Suprapubic skin (tissue), 4 donors: ENCODE data around the gene MYO6. TPM values are rescaled to one million over a fixed set of nuclear protein-coding genes. Genes with fewer than 3 reads are reported as not detected.

Experiments
- DNase-seq, 2 donors: peaks; one replicate each; pipeline ENCODE4 v3.0.0-alpha.2; 2019; ENCODE audit warnings: low spot score in 2 of 2
- H3K27ac ChIP-seq: fragments of 200-600 bp; sonication (generic); one replicate; pipeline ENCODE4 v1.5.1; 2019
- H3K27me3 ChIP-seq: fragments of 200-600 bp; sonication (generic); one replicate; pipeline ENCODE4 v1.5.1; 2019
- H3K36me3 ChIP-seq: fragments of 200-600 bp; sonication (generic); one replicate; pipeline ENCODE4 v1.5.1; 2019
- H3K4me1 ChIP-seq: fragments of 200-600 bp; sonication (generic); one replicate; pipeline ENCODE4 v1.5.1; 2019
- H3K4me3 ChIP-seq: fragments of 200-600 bp; sonication (generic); one replicate; pipeline ENCODE4 v1.5.1; 2019; ENCODE audit warnings: mild to moderate bottlenecking
- H3K9me3 ChIP-seq: fragments of 200-600 bp; sonication (generic); one replicate; pipeline ENCODE4 v1.5.1; 2019
- EP300 ChIP-seq: sonication (generic); formaldehyde crosslinking; IDR thresholded peaks from one replicate; pipeline ENCODE4 v1.6.1; 2017; ENCODE audit warnings: antibody characterized with exemption
- POLR2A ChIP-seq, 2 donors: fragments of 450-650 bp; IDR thresholded peaks; one replicate each; pipeline ENCODE4 v1.6.1; 2017; ENCODE audit warnings: antibody characterized with exemption in 2 of 2, mild to moderate bottlenecking in 2 of 2, moderate library complexity in 2 of 2
- POLR2AphosphoS5 ChIP-seq, 3 donors: sonication (generic); formaldehyde crosslinking; IDR thresholded peaks; one replicate each; pipeline ENCODE4 v1.6.1; 2017; ENCODE audit warnings: antibody characterized with exemption in 3 of 3
- WGBS: methylation state at CpG from one replicate; pipeline ENCODE4 v1.1.5; 2018; 5-methylcytosine and 5-hydroxymethylcytosine counted together
- total RNA-seq, 4 donors: library from RNA; depleted of rRNA; stranded (reverse); fragments of >200 nt; gene quantifications; one replicate each; pipeline ENCODE4 v1.1.0, GENCODE V29; 2016
- TF ChIP-seq, protein P1 (sequence below), 2 donors: fragments of 200-600 bp in 1 of 2; fragments of 450-650 bp in 1 of 2; sonication (generic) in 1 of 2; IDR thresholded peaks; one replicate each; pipeline ENCODE4 v1.5.1; 2016 to 2019; ENCODE audit warnings: antibody characterized with exemption in 2 of 2, mild to moderate bottlenecking in 1 of 2, moderate library complexity in 1 of 2

The MYO6 gene
- total RNA-seq, 4 donors from 2014 or later: 27.8 to 42.6 (median 30.6) TPM

DNA sequence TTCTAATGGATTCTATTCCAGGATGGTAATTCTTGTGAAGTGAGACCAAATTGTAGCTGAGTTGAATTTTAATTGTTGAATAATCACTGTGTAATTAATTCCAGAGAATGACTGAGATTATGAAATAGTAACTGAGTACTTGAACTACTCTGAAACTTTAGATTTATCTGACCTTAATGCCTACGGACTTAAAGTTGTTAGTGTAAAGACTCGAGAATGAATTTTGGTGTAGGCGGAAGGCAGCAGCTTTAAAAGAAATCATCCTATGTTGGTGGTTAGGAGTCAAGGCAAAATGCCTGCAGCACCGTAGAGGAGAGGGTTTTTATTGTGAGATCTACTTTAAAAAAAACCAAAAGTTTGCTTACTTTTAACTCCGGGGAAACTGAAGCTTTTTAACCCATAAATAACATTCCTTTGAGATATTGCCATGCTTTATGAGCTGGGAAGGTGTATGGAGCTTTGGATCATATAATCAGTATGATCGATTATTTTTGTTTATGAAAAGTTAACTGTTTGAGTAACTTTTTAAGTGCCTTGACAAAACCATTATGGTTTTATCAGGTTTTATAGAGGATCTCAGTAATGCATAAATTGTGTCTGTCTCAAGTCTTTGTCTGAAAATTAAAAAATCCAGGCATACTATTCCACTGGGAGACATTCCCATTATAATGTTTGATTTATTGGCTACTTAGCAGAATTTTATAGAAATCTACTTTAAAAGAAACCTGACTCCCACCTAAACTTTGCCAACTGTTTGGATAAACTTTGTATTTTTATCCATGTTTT, 46.1 kb downstream of the MYO6 start:
- TF ChIP-seq EP300 (no peak), POLR2AphosphoS5 (IDR thresholded peaks at IDR 0.05) (no peak), POLR2A (IDR thresholded peaks at IDR 0.05) (no peak)
- TF ChIP-seq, protein P1, sequence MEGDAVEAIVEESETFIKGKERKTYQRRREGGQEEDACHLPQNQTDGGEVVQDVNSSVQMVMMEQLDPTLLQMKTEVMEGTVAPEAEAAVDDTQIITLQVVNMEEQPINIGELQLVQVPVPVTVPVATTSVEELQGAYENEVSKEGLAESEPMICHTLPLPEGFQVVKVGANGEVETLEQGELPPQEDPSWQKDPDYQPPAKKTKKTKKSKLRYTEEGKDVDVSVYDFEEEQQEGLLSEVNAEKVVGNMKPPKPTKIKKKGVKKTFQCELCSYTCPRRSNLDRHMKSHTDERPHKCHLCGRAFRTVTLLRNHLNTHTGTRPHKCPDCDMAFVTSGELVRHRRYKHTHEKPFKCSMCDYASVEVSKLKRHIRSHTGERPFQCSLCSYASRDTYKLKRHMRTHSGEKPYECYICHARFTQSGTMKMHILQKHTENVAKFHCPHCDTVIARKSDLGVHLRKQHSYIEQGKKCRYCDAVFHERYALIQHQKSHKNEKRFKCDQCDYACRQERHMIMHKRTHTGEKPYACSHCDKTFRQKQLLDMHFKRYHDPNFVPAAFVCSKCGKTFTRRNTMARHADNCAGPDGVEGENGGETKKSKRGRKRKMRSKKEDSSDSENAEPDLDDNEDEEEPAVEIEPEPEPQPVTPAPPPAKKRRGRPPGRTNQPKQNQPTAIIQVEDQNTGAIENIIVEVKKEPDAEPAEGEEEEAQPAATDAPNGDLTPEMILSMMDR (IDR thresholded peaks at IDR 0.05): no peak
- no peak for DNase-seq
- peaks cover 4% of the 10 kb centered on the region for H3K4me1 ChIP-seq
- WGBS: 42% methylated on average over 6 of the region's 6 CpGs
- no peak overlapping the region for H3K4me3 ChIP-seq
- no peaks in the 10 kb centered on the region for H3K36me3 ChIP-seq
- no peaks in the 10 kb centered on the region for H3K9me3 ChIP-seq
- H3K27me3 ChIP-seq: no peaks in the 10 kb centered on the region
- H3K27ac ChIP-seq: no peak overlapping the region

DNA sequence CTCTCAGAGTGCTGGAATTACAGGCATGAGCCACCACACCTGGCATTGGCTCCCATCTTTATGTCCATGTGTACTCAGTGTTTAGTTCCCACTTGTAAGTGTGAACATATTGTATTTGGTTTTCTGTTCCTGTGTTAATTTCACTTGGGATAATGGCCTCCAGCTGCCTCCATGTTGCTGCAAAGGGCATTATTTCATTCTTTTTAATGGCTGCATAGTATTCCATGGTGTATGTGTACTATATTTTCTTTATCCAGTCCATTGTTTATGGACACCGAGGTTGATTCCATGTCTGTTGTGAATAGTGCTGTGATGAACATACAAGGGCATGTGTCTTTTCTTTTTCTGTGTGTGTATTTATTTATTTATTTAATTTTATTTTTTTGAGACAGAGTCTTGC, 47.7 kb downstream of the MYO6 start:
- H3K36me3 ChIP-seq: no peaks in the 10 kb centered on the region
- no peaks in the 10 kb centered on the region for H3K27me3 ChIP-seq
- peaks cover under 1% of the 10 kb centered on the region for H3K4me1 ChIP-seq
- no peak overlapping the region for H3K27ac ChIP-seq
- no peak overlapping the region for H3K4me3 ChIP-seq
- WGBS: 97% methylated on average over 1 of the region's 1 CpG
- no peak for DNase-seq
- TF ChIP-seq, protein P1 (IDR thresholded peaks at IDR 0.05): no peak
- TF ChIP-seq EP300: no peak
- TF ChIP-seq POLR2A (IDR thresholded peaks at IDR 0.05): no peak
- no peak for TF ChIP-seq POLR2AphosphoS5 (IDR thresholded peaks at IDR 0.05)
- H3K9me3 ChIP-seq: no peaks in the 10 kb centered on the region

DNA sequence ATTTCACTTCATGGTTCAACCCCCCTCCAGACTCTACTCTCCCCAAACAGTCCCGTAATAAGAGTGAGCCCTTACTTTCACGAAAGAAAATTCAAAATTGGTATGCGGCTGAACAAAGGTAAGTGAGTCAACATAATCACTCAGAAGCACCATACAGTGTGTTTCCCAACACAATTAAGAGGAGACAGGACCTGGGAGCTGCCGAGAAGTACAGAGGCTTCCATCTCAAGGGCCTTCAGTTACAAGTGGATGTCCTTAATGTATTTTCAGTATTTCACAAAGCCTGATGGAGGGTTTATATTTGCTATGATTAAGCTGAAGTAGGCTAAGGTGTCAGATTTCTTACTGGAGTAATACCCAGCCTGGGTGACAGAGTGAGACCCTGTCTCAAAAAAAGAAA, 51.1 kb downstream of the MYO6 start:
- Histone ChIP-seq H3K4me1 (no peaks in the 10 kb centered on the region), H3K36me3 (no peaks in the 10 kb centered on the region), H3K4me3 (no peak overlapping the region), H3K27ac (no peak overlapping the region), H3K27me3 (no peaks in the 10 kb centered on the region), H3K9me3 (no peaks in the 10 kb centered on the region)
- 94% methylated on average over 4 of the region's 4 CpGs for WGBS
- TF ChIP-seq POLR2A (IDR thresholded peaks at IDR 0.05) (no peak), POLR2AphosphoS5 (IDR thresholded peaks at IDR 0.05) (no peak), EP300 (no peak)
- TF ChIP-seq, protein P1 (IDR thresholded peaks at IDR 0.05): no peak
- no peak for DNase-seq

DNA sequence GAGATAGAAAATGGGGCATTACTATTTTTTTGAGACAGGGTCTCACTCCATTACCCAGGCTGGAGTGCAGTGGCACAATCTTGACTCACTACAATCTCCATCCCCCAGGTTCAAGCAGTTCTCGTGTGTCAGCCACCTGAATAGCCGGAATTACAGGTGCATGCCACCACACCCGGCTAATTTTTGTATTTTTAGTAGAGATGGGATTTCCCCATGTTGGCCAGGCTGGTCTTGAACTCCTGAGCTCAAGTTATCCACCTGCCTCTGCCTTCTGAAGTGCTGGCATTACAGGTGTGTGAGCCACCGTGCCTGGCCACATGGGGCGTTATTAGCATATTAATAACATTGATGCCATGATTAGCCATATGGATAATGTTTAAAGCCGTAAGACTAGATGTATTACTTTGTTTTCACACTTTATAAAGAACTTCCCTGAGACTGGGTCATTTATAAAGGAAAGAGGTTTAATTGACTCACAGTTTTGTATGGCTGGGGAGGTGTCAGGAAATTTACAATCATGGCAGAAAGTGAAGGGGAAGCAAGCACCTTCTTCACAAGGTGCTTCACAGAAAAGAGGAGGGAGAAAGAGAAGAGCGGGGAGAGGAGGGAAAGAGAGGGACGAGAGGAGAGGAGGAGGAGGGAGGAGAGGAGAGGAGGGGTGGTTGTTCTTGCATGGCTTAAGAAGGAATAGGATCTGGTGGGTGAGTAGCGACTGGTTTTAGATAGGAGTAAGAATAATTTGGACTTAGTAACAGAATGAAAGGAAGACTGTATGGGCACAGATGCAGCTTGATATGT, 51.9 kb downstream of the MYO6 start:
- no peak overlapping the region for H3K4me3 ChIP-seq
- no peak overlapping the region for H3K27ac ChIP-seq
- H3K36me3 ChIP-seq: no peaks in the 10 kb centered on the region
- TF ChIP-seq, protein P1 (IDR thresholded peaks at IDR 0.05): no peak
- TF ChIP-seq POLR2A (IDR thresholded peaks at IDR 0.05): no peak
- TF ChIP-seq EP300: no peak
- no peak for TF ChIP-seq POLR2AphosphoS5 (IDR thresholded peaks at IDR 0.05)
- no peaks in the 10 kb centered on the region for H3K9me3 ChIP-seq
- no peaks in the 10 kb centered on the region for H3K27me3 ChIP-seq
- no peaks in the 10 kb centered on the region for H3K4me1 ChIP-seq
- no peak for DNase-seq
- 86% methylated on average over 9 of the region's 9 CpGs for WGBS

DNA sequence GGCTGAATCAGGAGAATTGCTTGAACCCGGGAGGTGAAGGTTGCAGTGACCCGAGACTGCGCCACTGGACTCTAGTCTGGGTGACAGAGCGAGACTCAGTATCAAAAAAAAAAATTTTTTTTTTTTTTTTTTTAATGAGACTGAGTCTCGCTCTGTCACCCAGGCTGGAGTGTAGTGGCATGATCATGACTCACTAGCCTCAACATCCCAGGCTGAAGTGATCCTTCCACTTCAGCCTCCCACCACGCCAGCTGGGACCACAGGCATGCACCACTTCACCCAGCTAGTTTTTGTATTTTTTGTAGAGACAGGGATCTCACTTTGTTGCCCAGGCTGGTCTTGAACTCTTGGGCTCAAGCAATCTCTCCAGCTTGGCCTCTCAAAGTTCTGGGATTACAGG, 53.3 kb downstream of the MYO6 start:
- DNase-seq: no peak
- TF ChIP-seq, protein P1 (IDR thresholded peaks at IDR 0.05): no peak
- TF ChIP-seq POLR2AphosphoS5 (IDR thresholded peaks at IDR 0.05) (no peak), POLR2A (IDR thresholded peaks at IDR 0.05) (no peak), EP300 (no peak)
- 100% methylated on average over 6 of the region's 6 CpGs for WGBS
- H3K9me3 ChIP-seq: no peaks in the 10 kb centered on the region
- no peaks in the 10 kb centered on the region for H3K4me1 ChIP-seq
- H3K27ac ChIP-seq: no peak overlapping the region
- H3K4me3 ChIP-seq: no peak overlapping the region
- H3K27me3 ChIP-seq: no peaks in the 10 kb centered on the region
- no peaks in the 10 kb centered on the region for H3K36me3 ChIP-seq
